Body of pancreas (tissue), 4 donors: ENCODE data around the gene BCL2. TPM values are rescaled to one million over a fixed set of nuclear protein-coding genes. Genes with fewer than 3 reads are reported as not detected.
A peak's percentile ranks its signal among the peaks of the same experiment; 100 is the strongest.

Experiments
- ATAC-seq: fragments of 150-250 bp; one replicate; pipeline ENCODE4 v1.9.1; 2016
- DNase-seq, 4 donors: peaks; one replicate each; pipeline ENCODE4 v3.0.0-alpha.2; 2019
- H3K27ac ChIP-seq, 4 donors: fragments of 200-600 bp; sonication (generic); 1 replicate in 3 of 4; 2 replicates in 1 of 4; pipeline versions ENCODE4 v1.5.1 to v1.6.1; 2016 to 2019; ENCODE audit warnings: mild to moderate bottlenecking in 1 of 4, mixed read lengths in 1 of 4, moderate library complexity in 1 of 4
- H3K27me3 ChIP-seq, 2 donors: fragments of 200-600 bp; sonication (generic); one replicate each; pipeline ENCODE4 v1.6.0; 2016; ENCODE audit warnings: mild to moderate bottlenecking in 1 of 2
- H3K36me3 ChIP-seq, 2 donors: fragments of 200-600 bp; sonication (generic); replicated peaks in 1 of 2; 2 replicates each; pipeline ENCODE4 v1.5.1; 2016; ENCODE audit warnings: low read depth in 2 of 2; ENCODE audit not compliant: insufficient read depth in 1 of 2
- H3K4me1 ChIP-seq: fragments of 200-600 bp; sonication (generic); one replicate; pipeline ENCODE4 v1.6.0; 2016
- H3K4me3 ChIP-seq, 2 donors: fragments of 200-600 bp; sonication (generic); 1 replicate in 1 of 2; 2 replicates in 1 of 2; pipeline ENCODE4 v1.5.1; 2016 to 2019
- H3K9me3 ChIP-seq, 3 donors: fragments of 200-600 bp; sonication (generic); 1 replicate in 2 of 3; 2 replicates in 1 of 3; pipeline ENCODE4 v1.5.1; 2016
- CTCF ChIP-seq, 7 experiments: fragments of 450-650 bp in 4 of 7; fragments of 200-600 bp in 3 of 7; sonication (generic) in 3 of 7; IDR thresholded peaks; one replicate each; pipeline ENCODE4 v1.5.1; 2016 to 2019; ENCODE audit warnings: antibody characterized with exemption in 7 of 7
- POLR2A ChIP-seq, 3 donors: fragments of 450-650 bp; IDR thresholded peaks; one replicate each; pipeline ENCODE4 v1.6.1; 2016; ENCODE audit warnings: antibody characterized with exemption in 3 of 3, mild to moderate bottlenecking in 2 of 3
- WGBS, 2 donors: methylation state at CpG; one replicate each; pipeline ENCODE4 v1.1.5; 2017; 5-methylcytosine and 5-hydroxymethylcytosine counted together
- intact Hi-C: fragments of 100-400 bp; cut with DNase I; formaldehyde crosslinking; loops from one replicate; pipeline ENCODE4 v1.15.1; 2023
- total RNA-seq, 2 donors: library from RNA; depleted of rRNA; stranded (reverse); fragments of >200 nt; gene quantifications; one replicate each; pipeline ENCODE4 v1.1.0, GENCODE V29; 2016

The BCL2 gene
- total RNA-seq, 2 donors from 2014 or later, result 10.1 to 18.5 TPM

DNA sequence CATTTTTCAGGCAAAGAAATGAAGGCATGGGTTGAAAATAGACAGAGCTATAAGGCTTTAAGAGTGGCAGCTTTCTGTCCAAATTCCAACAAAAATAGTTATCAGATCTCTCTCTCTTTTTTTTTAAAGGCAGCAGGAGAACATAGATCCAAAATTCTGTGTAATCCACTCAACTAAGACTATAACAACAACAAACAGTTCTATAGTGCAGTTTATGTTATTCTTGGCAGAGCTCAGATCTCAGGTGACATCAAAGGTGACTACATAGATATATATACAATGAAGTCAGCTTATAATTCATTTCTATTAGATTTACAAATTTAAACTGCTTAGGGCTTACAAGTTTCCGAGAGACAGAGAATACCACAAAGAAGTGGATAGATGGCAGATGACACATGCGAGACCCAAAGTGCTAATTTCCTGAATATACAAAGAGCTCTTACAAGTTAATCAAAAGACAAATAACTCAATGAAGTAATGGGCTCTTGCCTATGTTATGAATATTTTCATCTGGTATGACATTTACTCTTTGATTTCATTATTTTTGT is 223.2 kb downstream of the BCL2 start:
- ATAC-seq, result no peak
- no peak overlapping the region for H3K4me3 ChIP-seq
- intact Hi-C loops, result no loop called here

DNA sequence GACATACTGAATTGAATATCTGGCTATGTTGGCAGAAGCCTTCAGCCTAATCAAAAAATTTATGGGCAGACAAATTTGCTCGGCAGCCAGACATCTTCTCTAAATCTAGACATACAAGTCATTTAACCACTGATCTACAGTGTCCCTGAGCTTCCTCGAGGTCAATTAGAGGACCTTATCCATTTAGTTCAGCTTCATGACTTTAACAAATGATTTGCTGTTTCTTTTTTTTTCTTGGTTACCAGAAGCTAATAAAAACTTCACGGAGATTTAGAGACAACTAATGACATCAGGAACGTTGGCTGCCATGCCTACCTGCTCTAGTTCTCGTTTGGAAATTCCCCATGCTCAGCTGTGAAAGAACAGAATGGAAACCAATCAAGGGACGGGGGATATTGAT is 223.8 kb downstream of the BCL2 start:
- no peaks in the 10 kb centered on the region for H3K9me3 ChIP-seq
- H3K27me3 ChIP-seq, result no peaks in the 10 kb centered on the region
- intact Hi-C loops, result no loop called here
- peak overlapping the region in 1 of 4 donors; percentile 4 for H3K27ac ChIP-seq
- WGBS, 2 donors, result 31 to 43% methylated on average over 6 of the region's 6 CpGs
- H3K36me3 ChIP-seq, result no peaks in the 10 kb centered on the region
- no peak for TF ChIP-seq CTCF (IDR thresholded peaks at IDR 0.05)
- DNase-seq, result no peak
- H3K4me3 ChIP-seq, result no peak overlapping the region
- ATAC-seq, result no peak
- H3K4me1 ChIP-seq, result peaks cover 23% of the 10 kb centered on the region

More for the DNA sequence above, 223.2 kb downstream of the BCL2 start:
- no peaks in the 10 kb centered on the region for H3K36me3 ChIP-seq
- no peak for DNase-seq
- peaks cover 29% of the 10 kb centered on the region for H3K4me1 ChIP-seq
- H3K27me3 ChIP-seq, result no peaks in the 10 kb centered on the region
- TF ChIP-seq CTCF (IDR thresholded peaks at IDR 0.05), result no peak
- no peak for TF ChIP-seq POLR2A (IDR thresholded peaks at IDR 0.05)
- no peaks in the 10 kb centered on the region for H3K9me3 ChIP-seq
- H3K27ac ChIP-seq, result no peak overlapping the region
- WGBS, 2 donors, result 54 to 63% methylated on average over 2 of the region's 2 CpGs

- H3K4me3 ChIP-seq, result no peak overlapping the region
- ATAC-seq (no peak), DNase-seq (no peak)
- H3K36me3 ChIP-seq, result no peaks in the 10 kb centered on the region
- intact Hi-C loops, result no loop called here
- TF ChIP-seq POLR2A (IDR thresholded peaks at IDR 0.05) (no peak), CTCF (IDR thresholded peaks at IDR 0.05) (no peak)
- no peaks in the 10 kb centered on the region for H3K4me1 ChIP-seq
- WGBS, 2 donors, result 85 to 90% methylated on average over 4 of the region's 4 CpGs
- no peaks in the 10 kb centered on the region for H3K9me3 ChIP-seq
- H3K27ac ChIP-seq, result no peak overlapping the region
- no peaks in the 10 kb centered on the region for H3K27me3 ChIP-seq
Observed at GRCh38 chr18:63091671-63092364, 227.8 kb downstream of the BCL2 start.

DNA sequence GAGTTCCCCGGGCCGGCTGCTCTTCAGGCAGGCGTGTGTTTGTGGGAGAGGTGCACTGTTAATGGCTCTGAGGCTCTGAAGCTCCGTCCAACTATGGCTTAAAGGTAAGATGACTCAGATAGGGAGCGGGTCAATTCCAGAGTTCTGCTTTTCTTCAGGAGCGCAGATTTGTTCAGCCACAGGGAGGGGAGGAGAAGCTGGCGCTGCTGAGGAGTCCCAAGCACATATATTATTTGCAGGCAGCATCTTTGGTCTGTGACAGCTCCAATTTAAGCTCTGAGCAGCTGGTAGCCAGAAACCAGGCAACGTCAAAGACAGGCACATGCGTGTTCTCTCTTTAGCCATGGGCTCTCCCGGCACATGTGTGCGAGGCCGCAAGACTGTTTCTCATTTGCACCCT is 229.2 kb downstream of the BCL2 start:
- no peaks in the 10 kb centered on the region for H3K9me3 ChIP-seq
- H3K27me3 ChIP-seq, result no peaks in the 10 kb centered on the region
- DNase-seq (no peak), ATAC-seq (no peak)
- H3K27ac ChIP-seq, result no peak overlapping the region
- no peaks in the 10 kb centered on the region for H3K4me1 ChIP-seq
- intact Hi-C loops, result no loop called here
- no peak overlapping the region for H3K4me3 ChIP-seq
- TF ChIP-seq CTCF (IDR thresholded peaks at IDR 0.05) (no peak), POLR2A (IDR thresholded peaks at IDR 0.05) (no peak)
- 83% methylated on average over 12 of the region's 12 CpGs for WGBS, 2 donors
- H3K36me3 ChIP-seq, result no peaks in the 10 kb centered on the region

DNA sequence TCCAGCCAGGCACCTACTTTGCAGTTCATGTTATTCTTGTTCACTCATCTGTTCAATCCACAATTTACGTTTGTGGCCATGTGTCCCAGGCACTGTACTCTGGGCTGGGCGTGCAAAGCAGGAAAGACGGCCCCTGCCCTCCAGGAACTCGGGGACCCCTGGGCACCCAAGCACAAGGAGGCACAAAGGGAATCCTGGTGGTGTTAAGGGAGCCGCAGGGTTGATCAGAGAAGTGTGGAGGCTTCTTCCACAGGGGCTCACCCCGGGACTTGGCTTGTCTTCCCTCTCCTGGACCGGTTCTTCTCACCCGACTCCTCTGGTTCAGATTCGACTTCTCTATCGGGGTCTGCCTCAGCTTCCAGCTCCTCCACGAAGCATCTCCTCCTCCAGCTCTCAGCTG is 230.5 kb downstream of the BCL2 start:
- H3K27me3 ChIP-seq, result no peaks in the 10 kb centered on the region
- DNase-seq (no peak), ATAC-seq (no peak)
- no peak overlapping the region for H3K27ac ChIP-seq
- no peaks in the 10 kb centered on the region for H3K4me1 ChIP-seq
- H3K36me3 ChIP-seq, result no peaks in the 10 kb centered on the region
- H3K4me3 ChIP-seq, result no peak overlapping the region
- no peaks in the 10 kb centered on the region for H3K9me3 ChIP-seq
- intact Hi-C loops, result no loop called here
- 56 to 70% methylated on average over 11 of the region's 11 CpGs for WGBS, 2 donors
- no peak for TF ChIP-seq CTCF (IDR thresholded peaks at IDR 0.05)
- no peak for TF ChIP-seq POLR2A (IDR thresholded peaks at IDR 0.05)
